ENCODE data around the gene AP4M1.

Gene AP4M1

DNA sequence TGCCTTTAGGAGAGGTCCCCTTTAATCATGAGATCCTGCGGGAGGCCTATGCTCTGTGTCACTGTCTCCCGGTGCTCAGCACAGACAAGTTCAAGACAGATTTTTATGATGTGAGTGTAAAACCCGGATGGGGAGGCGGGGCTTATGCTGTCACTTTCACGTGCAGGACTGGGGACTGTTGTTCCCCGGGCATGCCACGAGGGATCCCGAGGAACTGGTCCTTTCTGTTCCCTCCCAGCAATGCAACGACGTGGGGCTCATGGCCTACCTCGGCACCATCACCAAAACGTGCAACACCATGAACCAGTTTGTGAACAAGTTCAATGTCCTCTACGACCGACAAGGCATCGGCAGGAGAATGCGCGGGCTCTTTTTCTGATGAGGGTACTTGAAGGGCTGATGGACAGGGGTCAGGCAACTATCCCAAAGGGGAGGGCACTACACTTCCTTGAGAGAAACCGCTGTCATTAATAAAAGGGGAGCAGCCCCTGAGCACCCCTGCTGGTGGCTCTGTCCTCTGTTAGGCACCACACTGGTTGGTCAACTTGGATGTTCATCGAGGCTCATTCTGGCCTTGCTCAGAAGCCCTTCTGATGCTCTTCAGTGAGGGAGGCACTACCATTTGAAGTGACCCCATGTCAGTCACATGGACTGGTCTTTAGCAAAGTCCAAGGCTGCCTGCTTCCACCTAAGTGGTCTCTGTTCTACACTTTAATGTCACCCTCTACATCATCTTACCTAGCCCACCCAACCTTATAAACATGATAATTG lies 9.8 kb upstream of the AP4M1 start:
- H3K27ac ChIP-seq, result peak overlapping the region; percentile 82
- TF ChIP-seq, protein P1, sequence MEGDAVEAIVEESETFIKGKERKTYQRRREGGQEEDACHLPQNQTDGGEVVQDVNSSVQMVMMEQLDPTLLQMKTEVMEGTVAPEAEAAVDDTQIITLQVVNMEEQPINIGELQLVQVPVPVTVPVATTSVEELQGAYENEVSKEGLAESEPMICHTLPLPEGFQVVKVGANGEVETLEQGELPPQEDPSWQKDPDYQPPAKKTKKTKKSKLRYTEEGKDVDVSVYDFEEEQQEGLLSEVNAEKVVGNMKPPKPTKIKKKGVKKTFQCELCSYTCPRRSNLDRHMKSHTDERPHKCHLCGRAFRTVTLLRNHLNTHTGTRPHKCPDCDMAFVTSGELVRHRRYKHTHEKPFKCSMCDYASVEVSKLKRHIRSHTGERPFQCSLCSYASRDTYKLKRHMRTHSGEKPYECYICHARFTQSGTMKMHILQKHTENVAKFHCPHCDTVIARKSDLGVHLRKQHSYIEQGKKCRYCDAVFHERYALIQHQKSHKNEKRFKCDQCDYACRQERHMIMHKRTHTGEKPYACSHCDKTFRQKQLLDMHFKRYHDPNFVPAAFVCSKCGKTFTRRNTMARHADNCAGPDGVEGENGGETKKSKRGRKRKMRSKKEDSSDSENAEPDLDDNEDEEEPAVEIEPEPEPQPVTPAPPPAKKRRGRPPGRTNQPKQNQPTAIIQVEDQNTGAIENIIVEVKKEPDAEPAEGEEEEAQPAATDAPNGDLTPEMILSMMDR (IDR thresholded peaks at IDR 0.05), result no peak; the same call in 1 of the 2 replicates
- no peak for TF ChIP-seq ZFX (IDR thresholded peaks at IDR 0.05; ENCODE audit: borderline replicate concordance)

DNA sequence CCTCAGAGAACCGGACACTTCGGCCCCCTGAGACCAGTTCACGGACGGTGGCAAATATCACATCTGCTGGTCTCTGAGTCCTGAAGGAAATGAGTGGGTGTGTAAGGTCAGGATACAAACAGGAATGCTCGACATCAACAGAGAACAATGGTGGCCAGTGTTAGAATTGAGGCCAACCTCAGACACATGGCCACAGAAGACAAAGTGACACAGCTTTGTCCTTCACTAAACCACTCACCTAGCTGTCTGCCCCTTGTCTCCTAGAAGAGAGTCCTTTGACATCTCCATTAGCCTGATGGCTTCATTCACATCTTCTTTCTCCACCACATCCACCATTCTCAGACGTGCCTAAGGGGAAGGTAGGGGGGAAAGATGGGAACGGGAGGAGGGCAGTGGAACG lies 8.4 kb upstream of the AP4M1 start:
- TF ChIP-seq ZFX (IDR thresholded peaks at IDR 0.05; ENCODE audit: borderline replicate concordance), result no peak
- TF ChIP-seq, protein P1 (IDR thresholded peaks at IDR 0.05), result no peak
- H3K27ac ChIP-seq, result peak overlapping the region; percentile 82

DNA sequence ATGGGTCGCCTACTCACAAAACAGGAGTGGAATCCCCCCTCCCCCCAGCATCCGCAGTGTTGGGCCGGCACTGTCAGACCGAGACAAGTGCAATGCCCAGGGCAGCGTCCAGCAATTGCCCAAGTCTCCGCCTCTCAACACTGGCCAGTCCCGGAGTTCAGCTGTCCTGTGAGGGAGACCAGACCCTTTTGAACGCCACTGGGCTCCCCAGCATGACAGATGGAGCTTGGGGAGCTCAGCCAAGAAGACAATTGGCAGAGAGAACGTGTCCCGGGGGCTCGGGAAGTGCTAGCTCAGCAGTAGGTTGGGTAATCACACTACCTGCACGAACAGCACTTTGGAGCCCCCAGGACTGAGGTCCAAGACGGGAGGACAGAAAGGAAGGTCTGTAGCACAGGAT lies 7.9 kb upstream of the AP4M1 start:
- peak overlapping the region; percentile 82 for H3K27ac ChIP-seq

DNA sequence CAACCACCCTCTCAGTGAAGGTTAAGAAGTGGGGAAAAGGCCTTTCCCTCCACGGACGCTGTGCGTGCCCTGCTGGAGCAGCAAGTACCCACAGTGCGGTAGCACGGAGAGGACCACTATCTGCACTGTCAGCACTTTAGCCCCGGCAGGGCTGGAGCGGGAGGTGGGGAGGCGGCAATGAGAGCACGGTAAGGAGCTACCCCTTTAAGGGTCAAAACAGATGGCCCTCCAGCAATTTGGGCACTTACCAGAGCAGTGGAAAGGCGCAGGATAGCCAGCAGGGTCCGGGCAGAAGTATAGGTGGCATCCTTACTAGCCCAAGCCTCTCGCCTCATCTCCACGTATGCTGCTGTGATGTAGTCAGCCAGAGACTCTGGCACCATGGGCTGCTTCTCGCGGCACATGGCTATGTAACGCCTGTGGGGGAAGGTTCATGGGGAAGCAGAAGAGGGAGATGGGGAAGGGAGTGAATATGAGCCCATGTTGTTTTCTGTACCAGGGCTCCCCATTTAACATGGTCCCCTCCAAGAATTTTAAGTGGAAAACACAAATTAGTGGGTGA lies 7.4 kb upstream of the AP4M1 start:
- H3K27ac ChIP-seq, result peak overlapping the region; percentile 82
- TF ChIP-seq, protein P1 (IDR thresholded peaks at IDR 0.05), result no peak
- TF ChIP-seq ZFX (IDR thresholded peaks at IDR 0.05; ENCODE audit: borderline replicate concordance), result no peak

More for the DNA sequence above, 7.9 kb upstream of the AP4M1 start:
- TF ChIP-seq, protein P1 (IDR thresholded peaks at IDR 0.05), result no peak
- no peak for TF ChIP-seq ZFX (IDR thresholded peaks at IDR 0.05; ENCODE audit: borderline replicate concordance)

DNA sequence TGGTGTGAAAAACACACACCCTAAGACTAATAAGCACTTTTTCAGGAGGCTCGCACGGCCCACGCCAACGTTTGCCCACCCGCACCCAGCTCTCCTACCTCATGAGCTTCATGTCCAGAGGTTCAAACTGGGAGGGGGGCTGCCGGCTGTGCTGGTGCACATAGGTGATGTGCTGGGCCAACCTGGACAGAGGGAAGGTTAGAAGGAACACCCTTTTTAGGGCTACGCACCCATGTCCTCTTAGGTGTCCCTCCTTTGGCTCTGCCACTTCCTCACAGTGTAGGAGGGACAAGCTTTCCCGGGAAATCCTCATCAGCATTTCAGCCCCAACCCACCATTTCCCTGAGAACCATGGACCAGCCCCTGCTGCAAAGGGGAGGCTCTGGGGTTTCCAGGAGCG lies 6.2 kb upstream of the AP4M1 start:
- H3K27ac ChIP-seq, result peak overlapping the region; percentile 82
- TF ChIP-seq, protein P1 (IDR thresholded peaks at IDR 0.05), result no peak
- TF ChIP-seq ZFX (IDR thresholded peaks at IDR 0.05; ENCODE audit: borderline replicate concordance), result no peak

DNA sequence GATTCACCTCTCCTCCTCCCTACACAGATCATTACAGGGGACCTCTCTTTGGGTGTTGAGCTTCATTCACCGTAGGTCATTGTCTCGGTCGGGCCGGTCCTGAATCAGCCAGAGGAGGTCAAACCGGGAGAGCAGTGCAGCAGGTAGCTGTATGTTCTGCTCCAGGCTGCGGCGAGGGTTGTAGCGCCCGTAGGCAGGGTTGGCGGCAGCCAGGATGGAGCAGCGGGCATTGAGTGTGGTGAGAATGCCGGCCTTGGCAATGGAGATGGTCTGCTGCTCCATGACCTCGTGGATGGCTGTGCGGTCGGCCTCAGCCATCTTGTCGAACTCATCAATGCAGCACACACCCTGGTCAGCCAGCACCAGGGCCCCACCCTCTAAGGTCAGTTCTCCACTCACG lies 5.7 kb upstream of the AP4M1 start:
- no peak for TF ChIP-seq ZFX (IDR thresholded peaks at IDR 0.05; ENCODE audit: borderline replicate concordance)
- TF ChIP-seq, protein P1 (IDR thresholded peaks at IDR 0.05), result no peak
- H3K27ac ChIP-seq, result peak overlapping the region; percentile 82; the same call in 1 of the 2 replicates

DNA sequence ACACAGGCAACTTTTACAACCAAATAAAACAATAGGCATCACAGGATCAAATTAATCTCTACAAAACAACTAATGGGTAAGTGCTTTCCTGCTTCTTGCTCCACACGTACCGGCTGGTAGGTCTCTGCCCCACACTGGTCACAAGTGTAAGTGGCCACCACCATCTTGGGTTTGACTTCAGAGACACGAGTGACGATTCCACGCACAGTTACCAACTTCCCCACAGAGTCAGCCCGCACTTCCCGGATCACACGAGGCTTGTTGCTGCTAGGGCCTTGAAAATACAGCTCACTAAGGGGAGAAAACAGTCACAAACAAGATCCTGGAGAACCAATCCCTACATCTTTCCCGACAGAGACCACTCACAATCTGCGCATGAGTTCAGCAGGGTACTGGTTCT lies 2.5 kb upstream of the AP4M1 start:
- peak overlapping the region; percentile 100 for H3K27ac ChIP-seq
- TF ChIP-seq, protein P1 (IDR thresholded peaks at IDR 0.05), result no peak
- TF ChIP-seq ZFX (IDR thresholded peaks at IDR 0.05; ENCODE audit: borderline replicate concordance), result no peak
